ENCODE results near the gene COX7C.

DNA sequence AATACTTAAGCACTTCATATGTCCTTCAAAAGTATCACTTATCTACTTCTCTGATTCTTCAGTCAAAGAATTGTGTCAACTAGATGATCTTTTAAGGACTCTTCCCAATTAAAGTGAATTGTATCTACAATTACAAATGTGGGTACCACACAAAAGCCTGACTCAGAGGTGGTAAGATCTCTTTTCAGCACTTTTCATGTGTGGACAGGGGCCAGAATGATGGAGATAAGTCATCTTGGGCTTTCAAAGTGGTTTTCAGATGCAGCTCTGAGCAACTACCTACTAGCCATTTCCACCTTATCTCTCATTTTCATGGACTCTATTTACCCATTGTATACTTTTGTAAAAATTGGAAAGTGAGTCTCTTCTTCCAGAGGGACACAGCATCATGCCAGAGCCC, 8.4 kb downstream of the COX7C start:
- TF ChIP-seq, protein P1, sequence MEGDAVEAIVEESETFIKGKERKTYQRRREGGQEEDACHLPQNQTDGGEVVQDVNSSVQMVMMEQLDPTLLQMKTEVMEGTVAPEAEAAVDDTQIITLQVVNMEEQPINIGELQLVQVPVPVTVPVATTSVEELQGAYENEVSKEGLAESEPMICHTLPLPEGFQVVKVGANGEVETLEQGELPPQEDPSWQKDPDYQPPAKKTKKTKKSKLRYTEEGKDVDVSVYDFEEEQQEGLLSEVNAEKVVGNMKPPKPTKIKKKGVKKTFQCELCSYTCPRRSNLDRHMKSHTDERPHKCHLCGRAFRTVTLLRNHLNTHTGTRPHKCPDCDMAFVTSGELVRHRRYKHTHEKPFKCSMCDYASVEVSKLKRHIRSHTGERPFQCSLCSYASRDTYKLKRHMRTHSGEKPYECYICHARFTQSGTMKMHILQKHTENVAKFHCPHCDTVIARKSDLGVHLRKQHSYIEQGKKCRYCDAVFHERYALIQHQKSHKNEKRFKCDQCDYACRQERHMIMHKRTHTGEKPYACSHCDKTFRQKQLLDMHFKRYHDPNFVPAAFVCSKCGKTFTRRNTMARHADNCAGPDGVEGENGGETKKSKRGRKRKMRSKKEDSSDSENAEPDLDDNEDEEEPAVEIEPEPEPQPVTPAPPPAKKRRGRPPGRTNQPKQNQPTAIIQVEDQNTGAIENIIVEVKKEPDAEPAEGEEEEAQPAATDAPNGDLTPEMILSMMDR (IDR thresholded peaks at IDR 0.05) = no peak
- TF ChIP-seq EZH2 (IDR thresholded peaks at IDR 0.05) (no peak), EZH2phosphoT487 (IDR thresholded peaks at IDR 0.05) (no peak)

All from neural progenitor cell (in vitro differentiated cells).